HG03064 (cell line): ENCODE results near the gene COMMD6.

Experiments used
- ATAC-seq: cut with Tn5 transposase; IDR thresholded peaks from one replicate; pipeline ENCODE4 v1.9.1; 2021; ENCODE audit warnings: low read depth; ENCODE audit not compliant: unreplicated experiment

The COMMD6 gene

DNA sequence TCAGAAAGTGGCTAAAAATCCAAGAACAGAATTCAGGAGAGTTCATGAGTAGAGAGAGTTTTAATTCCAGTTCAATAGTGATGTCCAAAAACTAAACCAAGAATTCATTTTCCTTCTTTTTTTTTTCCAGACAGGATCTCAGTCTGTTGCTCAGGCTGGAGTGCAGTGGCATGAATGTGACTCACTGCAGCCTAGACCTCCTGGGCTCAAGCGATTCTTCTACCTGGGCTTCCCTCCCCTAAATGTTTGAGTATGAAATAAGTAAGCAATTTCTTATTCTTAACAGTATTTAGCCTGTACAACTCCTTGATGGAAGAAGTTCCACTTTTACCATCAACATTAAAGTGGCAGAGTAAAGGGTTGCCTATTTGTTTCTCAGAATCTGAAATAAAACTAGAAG, 3.8 kb downstream of the COMMD6 start:
- ATAC-seq = no peak

DNA sequence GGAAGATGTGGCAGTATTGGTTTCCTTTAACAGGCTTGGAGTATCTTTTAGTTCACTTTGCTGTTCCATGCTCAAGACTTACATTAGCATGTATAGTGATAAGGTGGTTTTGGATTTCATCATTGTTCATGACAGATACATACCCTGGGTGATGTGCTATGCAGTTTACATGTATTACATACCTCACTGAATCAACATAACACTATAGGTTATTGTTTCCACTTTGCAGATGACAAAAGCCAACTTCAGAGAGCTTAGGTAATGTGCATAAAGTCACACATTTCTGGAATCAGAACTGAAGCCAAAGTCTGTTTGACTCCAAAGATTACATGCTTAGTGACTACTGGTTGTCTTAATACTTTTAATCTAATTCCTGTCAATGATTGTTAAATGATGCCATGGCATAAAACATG, 7.1 kb downstream of the COMMD6 start:
- no peak for ATAC-seq

GRCh38 chr13:75521956-75522355, 15.7 kb downstream of the COMMD6 start:
- ATAC-seq = no peak

GRCh38 chr13:75518439-75519088, 19.1 kb downstream of the COMMD6 start:
- no peak for ATAC-seq

DNA sequence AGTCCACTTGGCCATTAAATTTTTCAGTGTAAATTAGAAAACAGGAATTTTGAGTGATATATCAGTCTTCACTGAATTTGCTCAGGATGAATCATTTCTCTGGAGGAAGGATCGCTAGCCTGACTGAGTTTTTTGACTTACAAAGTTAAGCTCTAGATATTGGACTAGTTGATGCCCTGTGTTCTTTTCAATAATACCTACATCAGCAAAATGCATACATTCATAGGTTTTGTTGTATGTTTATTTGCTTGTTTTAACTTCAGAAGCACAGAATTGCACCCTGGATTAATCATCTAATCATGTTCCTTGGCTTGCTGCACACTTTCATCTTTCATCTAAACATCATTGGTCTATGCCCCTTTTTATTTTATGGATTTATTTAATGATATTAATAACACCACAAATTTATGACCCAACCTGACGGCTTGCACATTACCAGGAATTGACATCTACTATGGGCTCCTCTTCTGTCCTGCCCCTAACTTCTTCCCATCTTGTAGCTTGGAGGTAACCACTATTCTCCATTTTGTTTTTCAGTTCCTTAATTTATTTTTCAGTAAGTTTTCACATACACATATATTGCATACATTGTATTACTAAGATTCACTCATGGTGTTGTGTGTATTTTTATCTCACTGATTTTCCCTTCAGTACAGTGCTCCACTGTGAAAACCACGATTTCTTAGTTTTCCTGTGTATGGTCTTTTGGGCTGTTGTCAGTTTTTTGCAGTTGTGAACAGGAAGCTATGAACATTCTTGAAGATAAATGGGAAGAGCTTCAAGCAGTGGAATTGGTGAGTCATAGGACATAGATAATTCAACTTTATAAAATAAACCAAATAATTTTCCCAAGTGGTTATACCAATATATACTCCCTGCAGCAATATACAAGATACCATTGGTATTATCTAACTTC, 23.3 kb downstream of the COMMD6 start:
- no peak for ATAC-seq

DNA sequence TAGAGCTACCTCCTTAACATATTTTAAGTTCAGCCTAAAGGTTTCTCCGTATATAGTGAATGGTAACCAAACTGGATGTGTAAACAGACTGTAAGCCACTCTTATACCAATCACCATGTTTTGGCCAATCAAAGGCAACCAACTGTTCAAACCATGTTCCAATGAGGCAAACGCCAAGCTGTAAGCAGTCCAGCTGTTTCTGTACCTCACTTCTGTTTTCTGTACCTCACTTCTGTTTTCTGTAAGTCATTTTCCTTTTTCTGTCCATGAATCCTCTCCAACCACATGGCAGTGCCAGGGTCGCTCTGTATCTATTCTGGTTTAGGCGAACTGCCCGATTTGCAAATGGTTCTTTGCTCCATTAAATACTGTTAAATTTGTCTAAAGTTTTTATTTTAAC, 24.4 kb downstream of the COMMD6 start:
- ATAC-seq = no peak

GRCh38 chr13:75512253-75512652, 25.4 kb downstream of the COMMD6 start:
- peak; percentile 96 for ATAC-seq

- ATAC-seq = no peak
Measured at GRCh38 chr13:75511051-75511625, 26.5 kb downstream of the COMMD6 start.

GRCh38 chr13:75508002-75508548, 29.6 kb downstream of the COMMD6 start:
- ATAC-seq = no peak

DNA sequence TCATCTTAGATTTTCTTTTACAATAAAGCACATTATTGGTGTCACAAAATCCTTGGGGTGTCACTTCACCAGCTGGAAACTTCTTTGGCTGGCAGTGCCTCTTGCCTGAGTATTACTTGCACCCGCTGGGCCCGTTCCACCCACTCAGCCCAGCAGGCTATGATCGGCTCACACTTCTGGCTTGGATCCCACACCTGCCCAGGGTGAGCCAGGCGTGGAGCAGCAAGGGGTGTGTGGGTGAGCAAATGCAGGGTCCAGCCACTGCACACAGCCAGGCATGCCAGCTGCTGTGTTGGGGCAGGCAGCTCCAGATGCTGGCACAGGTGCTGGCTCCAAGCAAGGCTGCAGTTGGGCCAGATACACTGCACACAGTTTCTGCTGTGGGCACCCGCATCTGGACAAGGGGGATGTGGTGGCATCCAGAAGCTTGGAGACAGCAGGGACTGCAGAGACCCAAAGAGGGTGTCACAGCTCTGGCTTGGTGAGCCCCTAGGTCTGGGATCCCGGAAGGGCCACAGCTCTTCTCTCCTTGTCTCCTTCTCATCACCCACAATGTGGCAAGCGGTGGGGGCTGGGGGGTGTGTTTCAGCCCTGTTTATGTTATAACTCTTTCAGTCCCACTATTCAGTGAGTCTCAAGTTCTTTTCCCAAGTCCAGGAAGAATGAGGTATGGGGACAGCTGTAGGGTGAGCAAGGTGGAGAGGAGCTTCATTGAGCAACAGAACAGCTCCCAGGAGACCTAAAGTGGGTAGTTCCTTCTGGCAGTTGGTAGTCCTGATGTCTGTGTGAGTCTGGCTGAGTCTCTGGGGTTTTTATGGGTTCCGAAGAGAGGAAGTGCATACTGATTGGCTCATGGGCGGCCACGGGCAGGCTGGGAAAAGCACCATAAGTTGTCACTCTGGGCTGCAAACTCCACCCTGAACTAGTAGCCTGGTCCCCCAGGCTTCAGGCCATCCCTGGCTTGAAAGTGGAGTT, 30.3 kb downstream of the COMMD6 start:
- ATAC-seq = no peak

DNA sequence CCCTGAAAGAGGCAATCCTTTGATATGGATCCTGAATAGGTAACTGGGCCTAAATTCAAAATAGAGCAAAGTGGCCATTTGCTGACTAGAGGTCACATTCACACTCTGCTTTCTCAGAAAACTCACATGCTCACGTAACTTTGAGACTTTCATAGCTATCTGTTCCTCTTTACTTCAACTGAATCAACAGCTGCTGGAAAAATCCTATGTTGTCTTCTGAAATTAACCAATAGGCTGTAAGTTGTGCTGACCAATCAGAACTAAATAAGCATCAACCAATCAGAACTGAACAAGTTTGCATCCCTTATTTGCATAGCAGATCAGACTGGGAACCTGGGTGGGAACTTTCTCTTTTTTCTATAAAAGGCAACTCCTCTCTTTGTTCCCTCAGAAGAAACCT, 31.6 kb downstream of the COMMD6 start:
- ATAC-seq = no peak

DNA sequence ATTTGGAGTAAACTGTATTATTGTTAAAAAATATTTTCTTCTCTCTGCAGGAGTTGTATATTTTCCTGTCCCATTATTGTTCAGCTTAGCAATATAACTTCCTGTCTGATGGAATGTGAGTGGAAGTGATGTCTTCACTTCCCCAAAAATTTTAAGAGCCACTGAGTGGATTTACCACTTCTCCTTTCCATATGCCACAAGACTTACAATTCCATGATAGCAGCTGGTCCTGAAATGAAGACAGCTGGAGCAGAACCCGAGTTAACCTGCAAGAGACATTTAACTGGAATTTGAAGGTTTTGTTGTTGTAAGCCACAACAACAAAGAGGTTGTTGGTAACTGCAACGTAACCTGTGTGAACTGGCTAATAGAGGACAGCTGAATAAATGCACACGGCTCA, 32.3 kb downstream of the COMMD6 start:
- ATAC-seq = no peak

GRCh38 chr13:75495938-75496337, 41.7 kb downstream of the COMMD6 start:
- ATAC-seq = no peak

DNA sequence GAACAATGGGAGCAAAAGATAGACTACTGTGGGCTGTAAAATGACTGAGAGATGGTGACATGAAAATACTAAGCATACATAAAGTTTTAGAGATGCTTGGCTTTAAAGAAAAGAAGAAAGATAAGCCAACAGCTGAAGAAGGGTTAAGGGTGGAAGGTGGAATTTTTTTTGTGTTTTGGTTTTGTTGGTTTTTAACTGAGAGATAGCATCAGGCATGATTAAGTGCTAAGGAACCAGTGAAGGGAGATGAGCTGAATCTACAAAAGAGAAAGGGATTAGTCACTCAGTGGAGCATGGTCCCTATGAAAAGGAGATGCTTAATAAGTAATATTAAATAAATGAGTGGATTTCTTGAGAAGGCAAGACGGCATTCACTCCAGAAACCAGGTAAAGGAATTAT, 43.1 kb downstream of the COMMD6 start:
- ATAC-seq = no peak

- no peak for ATAC-seq
Measured at GRCh38 chr13:75493156-75493555, 44.5 kb downstream of the COMMD6 start.

DNA sequence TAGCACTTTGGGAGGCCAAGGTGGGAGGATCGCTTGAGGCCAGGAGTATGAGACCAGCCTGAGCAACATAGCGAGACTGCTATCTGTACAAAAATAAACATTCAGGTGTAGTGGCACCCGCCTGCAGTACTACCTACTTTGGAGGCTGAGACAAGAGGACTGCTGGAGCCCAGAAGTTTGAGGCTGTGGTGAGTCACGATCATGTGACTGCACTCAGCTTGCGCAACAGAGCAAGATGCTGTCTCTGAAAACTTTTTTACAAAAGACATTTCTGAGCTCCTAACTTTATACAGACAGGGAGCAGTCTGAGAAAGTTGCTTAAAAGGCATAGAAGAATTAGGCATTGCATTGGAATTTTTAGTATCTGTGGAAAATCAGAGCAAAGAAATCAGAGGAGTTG, 45.3 kb downstream of the COMMD6 start:
- ATAC-seq = no peak

DNA sequence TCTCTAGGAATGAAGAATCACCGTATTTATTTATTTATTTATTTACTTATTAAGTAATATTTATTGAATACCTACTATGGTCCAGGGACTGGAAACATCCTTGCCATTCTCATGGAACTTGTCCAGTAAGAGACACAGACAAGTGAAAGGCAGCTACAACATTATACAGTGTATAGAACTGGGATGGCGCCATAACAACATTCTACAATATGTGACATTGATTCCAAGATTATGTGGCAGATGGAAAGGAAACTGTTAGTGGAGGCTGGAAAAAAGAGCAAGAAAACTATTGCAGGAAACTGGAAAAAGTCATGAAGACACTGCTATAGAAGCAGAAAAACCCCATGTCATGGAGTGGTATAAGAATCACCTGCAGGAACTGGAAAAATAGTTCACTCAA, 46.3 kb downstream of the COMMD6 start:
- no peak for ATAC-seq

GRCh38 chr13:75489502-75490263, 48.0 kb downstream of the COMMD6 start:
- peak; percentile 87 for ATAC-seq
